ENCODE data around the gene HLA-DRA.
A peak's percentile ranks its signal among the peaks of the same experiment; 100 is the strongest.
"Not testable (repeated sequence)": the region's sequence is repeated elsewhere in the genome, so short reads cannot be mapped to it uniquely, and the experiment has no call there.

Gene HLA-DRA

GRCh38 chr6:32431142-32431541, 8.5 kb upstream of the HLA-DRA start:
- no peak for DNase-seq (ENCODE audit: low spot score)

DNA sequence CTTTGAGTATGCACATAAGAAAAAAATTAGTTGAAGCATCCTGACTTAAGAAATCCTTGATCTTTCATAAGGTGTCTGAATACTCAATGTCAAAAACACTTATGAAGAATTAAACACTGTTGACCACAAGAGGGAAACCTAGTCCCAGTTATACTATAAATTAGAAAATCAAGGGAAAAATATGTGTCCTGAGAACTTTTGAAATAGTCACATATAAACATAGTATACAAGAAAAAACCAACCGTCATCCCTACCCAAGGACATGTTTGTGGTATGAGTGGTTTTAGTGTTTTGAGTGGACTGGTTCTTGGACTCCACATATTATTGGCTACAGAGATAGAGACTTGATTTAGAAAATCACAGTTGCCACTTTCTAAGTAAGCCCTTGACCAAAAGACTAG, 7.6 kb upstream of the HLA-DRA start:
- DNase-seq (ENCODE audit: low spot score) = peak; percentile 32

DNA sequence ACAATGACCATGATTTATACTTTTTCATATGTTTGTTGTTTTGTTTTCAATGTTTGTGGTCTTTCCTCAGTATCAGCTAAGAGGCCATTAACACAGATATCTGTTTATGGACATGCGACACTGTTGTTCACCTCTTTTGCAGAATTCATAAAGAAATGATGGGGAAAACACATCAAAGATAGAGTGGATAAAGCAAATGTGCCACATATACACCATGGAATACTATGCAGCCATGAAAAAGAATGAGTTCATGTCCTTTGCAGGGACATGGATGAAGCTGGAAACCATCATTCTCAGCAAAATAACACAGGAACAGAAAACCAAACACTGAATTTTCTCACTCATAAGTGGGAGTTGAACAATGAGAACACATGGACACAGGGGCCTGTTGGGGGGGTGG, 5.7 kb upstream of the HLA-DRA start:
- not testable (repeated sequence) for DNase-seq (ENCODE audit: low spot score)

DNA sequence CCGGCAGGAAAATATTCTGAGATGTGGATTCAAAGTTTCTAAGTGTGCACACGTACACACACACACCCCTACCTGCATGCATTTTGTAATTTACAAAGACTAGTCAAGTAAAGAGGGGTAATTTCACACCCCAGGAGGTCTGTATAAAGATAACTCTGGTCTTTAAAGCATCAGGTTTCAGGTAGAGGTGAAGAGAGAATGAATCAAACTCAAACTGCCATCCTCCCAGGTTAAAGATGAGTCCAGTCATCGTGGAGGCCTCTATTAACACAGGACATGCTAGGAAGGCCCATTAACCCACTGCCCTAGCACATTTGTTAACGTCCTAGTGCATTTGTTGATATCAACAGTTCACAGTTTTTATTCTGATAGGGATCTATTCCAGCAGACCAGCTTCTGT, 3.5 kb upstream of the HLA-DRA start:
- DNase-seq (ENCODE audit: low spot score) = no peak

GRCh38 chr6:32436995-32437836, 2.5 kb upstream of the HLA-DRA start:
- DNase-seq (ENCODE audit: low spot score) = peak; percentile 45

- no peak for DNase-seq (ENCODE audit: low spot score)
Measured at GRCh38 chr6:32439139-32439538, 548 bp upstream of the HLA-DRA start.

DNA sequence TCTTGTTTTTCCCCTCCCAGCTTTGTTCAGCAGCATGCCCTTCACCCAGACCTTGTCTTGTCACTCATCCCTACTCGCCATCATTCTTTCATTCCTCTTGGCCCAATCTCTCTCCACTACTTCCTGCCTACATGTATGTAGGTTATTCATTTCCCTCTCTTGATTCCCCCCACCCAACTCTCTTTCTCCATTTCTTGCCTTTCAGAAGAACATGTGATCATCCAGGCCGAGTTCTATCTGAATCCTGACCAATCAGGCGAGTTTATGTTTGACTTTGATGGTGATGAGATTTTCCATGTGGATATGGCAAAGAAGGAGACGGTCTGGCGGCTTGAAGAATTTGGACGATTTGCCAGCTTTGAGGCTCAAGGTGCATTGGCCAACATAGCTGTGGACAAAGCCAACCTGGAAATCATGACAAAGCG, 2.6 kb downstream of the HLA-DRA start:
- no peak for DNase-seq (ENCODE audit: low spot score)

DNA sequence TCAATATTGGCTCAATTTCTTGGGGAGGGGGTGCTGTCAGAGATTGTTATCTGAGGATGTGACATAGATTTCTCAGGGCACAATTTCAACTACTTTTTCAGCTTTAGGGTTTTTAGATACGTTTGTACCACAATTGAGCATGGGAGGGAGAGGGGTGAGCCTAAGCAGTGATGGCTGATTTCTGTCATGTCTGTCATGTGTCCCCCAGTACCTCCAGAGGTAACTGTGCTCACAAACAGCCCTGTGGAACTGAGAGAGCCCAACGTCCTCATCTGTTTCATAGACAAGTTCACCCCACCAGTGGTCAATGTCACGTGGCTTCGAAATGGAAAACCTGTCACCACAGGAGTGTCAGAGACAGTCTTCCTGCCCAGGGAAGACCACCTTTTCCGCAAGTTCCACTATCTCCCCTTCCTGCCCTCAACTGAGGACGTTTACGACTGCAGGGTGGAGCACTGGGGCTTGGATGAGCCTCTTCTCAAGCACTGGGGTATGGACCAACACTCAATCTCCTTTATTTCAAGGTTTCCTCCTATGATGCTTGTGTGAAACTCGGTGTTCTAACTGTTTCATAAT, 3.4 kb downstream of the HLA-DRA start:
- no peak for DNase-seq (ENCODE audit: low spot score)

DNA sequence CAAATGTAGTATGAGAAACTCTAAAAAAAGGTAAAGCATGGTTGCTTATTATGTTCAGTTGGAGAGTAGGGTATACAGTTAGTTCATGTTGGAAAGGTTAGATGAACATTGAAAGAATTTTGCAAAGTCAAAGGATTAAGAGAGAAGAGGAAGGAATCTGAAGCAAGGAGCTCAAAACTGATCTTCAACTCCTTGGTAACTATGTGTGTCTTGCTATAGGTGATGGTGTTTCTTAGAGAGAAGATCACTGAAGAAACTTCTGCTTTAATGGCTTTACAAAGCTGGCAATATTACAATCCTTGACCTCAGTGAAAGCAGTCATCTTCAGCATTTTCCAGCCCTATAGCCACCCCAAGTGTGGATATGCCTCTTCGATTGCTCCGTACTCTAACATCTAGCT, 4.7 kb downstream of the HLA-DRA start:
- no peak for DNase-seq (ENCODE audit: low spot score)

- DNase-seq (ENCODE audit: low spot score) = no peak
Measured at GRCh38 chr6:32445321-32445854, 5.7 kb downstream of the HLA-DRA start.

- no peak for DNase-seq (ENCODE audit: low spot score)
Measured at GRCh38 chr6:32447932-32448331, 8.2 kb downstream of the HLA-DRA start.

- no peak for DNase-seq (ENCODE audit: low spot score)
Measured at GRCh38 chr6:32449088-32449736, 9.5 kb downstream of the HLA-DRA start.

DNA sequence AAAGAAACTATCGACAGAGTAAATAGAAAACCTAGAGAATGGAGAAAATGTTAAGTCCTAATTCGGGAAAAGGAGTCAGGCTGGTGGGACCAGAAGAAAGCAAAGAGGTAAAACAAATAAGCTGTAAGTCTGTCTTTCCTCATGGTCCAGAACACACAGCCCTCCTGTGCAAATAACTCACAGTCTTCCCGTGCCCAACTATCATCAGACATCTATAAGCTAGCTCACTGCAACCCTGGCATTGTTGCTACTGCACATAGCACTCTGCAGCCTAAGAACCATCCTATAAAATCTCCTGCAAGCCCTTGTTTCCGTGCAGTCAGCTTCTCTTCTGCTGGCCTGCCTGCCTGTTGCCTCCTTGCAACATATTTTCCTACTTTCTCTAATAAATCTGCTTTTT, 17.4 kb downstream of the HLA-DRA start:
- no peak for DNase-seq (ENCODE audit: low spot score)

DNA sequence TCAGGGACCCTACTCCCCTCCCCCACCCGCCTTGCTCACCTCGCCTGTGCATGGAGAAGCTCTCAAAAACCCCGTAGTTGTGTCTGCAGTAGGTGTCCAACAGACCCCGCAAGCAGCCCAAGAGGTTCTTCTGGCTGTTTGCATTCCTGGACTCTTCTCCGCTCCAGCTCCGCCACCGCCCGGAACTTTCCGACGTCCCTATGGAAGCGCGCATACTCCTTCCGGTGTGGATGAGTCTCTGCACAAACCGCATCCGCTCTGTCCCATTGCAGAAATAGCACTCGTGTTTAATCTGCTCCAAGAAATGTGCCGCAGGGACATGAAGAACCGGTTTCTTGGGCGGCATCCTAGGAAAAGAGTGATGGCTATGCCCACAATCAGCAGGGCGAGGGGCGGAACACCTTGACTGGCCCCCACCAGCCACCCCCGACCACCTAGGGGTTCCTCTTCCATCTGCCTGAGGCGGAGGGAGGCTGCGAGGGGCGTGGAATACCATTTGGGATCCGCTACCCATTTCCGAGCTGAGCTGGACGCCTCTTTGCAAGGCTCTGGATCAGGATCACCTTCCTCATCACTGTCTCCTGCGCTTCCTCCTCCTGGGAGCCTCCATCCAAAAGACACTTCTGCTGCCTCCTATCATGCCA, 20.2 kb downstream of the HLA-DRA start:
- DNase-seq (ENCODE audit: low spot score) = no peak

- DNase-seq (ENCODE audit: low spot score) = no peak
Measured at GRCh38 chr6:32460528-32460927, 20.8 kb downstream of the HLA-DRA start.

- DNase-seq (ENCODE audit: low spot score) = no peak
Measured at GRCh38 chr6:32461493-32461892, 21.8 kb downstream of the HLA-DRA start.

DNA sequence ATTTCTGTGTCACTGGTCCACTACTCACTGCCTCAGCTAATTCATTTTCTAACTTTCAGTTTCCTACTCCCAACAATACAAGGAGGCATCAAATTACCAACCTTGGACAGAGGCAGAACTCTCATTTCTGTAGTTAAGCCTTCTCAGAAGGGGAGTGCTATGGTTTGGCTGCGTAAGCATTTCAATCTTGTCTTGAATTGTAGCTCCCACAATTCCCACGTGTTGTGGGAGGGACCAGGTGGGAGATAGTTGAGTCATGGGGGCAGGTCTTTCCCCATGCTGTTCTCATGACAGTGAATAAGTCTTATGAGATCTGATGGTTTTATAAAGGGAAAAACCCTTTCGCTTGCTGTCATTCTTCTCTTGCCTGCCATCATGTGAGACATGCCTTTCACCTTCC, 22.9 kb downstream of the HLA-DRA start:
- no peak for DNase-seq (ENCODE audit: low spot score)

DNA sequence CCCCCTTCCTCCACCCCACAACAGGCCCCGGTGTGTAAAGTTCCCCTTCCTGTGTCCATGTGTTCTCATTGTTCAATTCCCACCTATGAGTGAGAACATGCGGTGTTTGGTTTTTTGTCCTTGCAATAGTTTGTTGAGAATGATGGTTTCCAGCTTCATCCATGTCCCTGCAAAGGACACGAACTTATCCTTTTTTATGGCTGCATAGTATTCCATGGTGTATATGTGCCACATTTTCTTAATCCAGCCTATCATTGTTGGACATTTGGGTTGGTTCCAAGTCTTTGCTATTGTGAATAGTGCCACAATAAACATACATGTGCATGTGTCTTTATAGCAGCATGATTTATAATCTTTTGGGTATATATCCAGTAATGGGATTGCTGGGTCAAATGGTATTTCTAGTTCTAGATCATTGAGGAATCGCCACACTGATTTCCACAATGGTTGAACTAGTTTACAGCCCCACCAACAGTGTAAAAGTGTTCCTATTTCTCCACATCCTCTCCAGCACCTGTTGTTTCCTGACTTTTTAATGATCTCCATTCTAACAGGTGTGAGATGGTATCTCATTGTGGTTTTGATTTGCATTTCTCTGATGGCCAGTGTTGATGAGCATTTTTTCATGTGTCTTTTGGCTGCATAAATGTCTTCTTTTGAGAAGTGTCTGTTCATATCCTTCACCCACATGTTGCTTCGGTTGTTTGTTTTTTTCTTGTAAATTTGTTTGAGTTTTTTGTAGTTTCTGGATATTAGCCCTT, 28.2 kb downstream of the HLA-DRA start:
- DNase-seq (ENCODE audit: low spot score) = not testable (repeated sequence)

- no peak for DNase-seq (ENCODE audit: low spot score)
Measured at GRCh38 chr6:32472781-32473375, 33.2 kb downstream of the HLA-DRA start.

DNA sequence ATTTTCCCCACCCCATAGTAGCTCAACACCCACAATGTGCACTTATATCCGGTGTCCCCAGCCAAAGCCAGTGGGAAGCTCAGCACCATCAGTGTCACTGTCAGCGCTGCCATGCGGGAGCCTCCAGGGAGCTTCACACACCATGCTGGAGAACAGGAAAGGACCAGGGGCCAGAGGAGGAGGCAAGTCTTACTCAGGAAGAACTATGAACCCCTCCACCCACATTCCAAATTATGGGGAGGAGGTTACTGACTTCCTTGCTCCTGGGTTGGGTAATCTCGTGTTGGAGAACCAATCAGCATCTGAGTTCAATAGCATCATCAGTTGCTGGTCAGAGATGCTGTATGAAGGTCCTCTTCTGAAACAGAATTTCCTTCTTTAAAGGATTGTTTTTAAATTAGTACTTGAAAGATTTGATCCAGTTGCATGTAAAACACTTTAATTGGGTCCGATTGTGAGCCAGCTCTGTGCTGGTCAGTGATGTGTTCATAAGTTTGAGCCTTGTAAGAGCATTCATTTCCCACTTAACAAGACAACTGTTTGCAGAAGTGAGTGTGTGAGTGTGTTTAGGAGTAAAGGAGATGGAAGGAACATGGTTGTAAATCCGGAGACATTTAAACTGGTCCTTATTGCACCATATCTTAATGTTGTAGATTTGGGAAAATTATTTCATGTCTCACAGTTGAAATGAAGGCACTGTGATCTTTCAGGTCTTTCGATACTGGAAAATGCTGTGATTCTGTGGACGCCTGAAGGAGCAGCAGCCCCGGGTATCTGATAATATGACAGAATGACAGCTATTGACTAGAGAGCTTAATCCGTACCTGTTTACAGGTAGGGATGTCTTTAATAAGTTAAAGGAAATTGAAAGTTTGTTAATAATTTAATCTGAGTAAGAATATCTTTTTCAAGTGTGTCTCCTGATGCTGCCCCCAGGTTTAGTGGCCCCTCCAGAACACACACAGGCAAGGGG, 34.0 kb downstream of the HLA-DRA start:
- peak; percentile 13 for DNase-seq (ENCODE audit: low spot score)
